Activated CD4-positive, alpha-beta T cell treated with anti-CD3 and anti-CD28 coated beads, Interleukin-2, Interleukin-4, amounts not matched to agents 100 ng/mL and 50 ng/mL, durations not matched to agents 16 hours and 8 hours (primary cell): ENCODE results near the gene ZNF8.
"Not testable (repeated sequence)": the region's sequence is repeated elsewhere in the genome, so short reads cannot be mapped to it uniquely, and the experiment has no call there.

Experiments
- DNase-seq: peaks from one replicate; pipeline ENCODE4 v3.0.0-alpha.2; 2020; ENCODE audit warnings: low spot score

ZNF8 gene

DNA sequence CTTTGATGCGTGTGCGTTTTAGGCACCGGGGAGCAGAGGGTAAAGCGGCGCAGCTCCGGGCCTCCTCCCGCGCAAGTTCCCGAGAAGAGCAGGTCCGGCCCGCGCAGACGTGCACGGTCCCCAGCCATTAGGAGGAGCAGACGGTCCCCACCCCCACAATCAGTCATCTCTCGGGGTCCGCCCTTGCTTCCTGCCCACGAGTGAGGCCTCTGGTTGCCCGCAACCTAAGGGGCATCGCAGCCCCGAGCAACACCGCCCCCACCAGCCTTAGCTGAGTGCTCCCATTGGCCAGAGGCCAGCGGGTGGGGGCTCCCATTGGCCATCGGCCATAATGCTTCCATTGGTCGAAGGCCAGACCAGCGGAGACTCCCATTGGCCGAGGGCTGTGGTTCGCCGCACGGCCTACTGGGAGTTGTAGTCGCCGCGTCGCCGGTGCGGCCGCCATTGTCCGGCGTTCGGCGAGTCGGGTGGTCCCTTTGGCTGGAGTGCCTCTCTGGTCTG, at the start of gene ZNF8:
Gene ZNF8, plus strand, starts transcription at position 415 of the 501 bp plus-strand sequence. CDS start 127 bp downstream, outside the sequence.
- peak; percentile 98 for DNase-seq

DNA sequence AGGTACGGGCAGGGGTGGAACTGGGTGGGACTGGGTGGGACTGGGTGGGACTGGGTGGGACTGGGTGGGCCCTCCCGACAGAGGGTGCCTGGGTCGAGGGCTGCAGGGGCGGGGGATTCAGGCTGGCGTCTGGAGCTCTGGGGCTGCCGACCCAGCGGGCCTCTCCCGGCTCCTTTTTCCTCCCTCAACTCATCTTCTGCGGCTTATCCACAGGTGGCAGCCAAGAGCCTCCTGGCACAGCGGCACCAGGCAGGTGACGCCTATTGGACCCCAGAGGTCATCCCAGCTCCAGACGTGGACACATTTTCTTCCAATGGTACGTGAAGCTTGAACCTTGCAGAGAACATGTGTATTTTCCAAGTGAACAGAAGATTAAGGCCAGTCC, 49.5 kb upstream of the ZNF8 start:
- DNase-seq: peak; percentile 15

GRCh38 chr19:58237324-58237723, 41.4 kb upstream of the ZNF8 start:
- DNase-seq: no peak

DNA sequence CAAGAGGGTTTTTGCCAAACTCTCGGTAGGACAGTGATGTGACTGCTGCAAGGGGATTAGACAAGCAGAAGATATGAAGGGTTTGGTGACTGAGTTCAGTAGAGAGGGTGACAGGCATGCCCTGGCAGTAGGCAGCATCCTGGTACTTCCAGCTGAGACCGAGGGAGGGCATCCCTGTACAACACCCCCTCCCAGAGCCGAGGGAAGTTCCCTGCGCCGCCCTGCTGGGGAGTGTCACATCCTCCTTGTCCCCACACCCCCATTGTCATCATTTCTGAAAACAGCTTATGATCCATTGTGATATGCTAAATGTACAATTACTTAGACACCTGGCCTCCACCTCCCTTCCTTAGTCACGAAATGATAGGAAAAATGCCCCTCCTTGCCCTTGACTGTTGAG, 35.4 kb upstream of the ZNF8 start:
- DNase-seq: no peak

- no peak for DNase-seq
Measured at GRCh38 chr19:58248886-58249285, 29.9 kb upstream of the ZNF8 start.

GRCh38 chr19:58252102-58252685, 26.6 kb upstream of the ZNF8 start:
- no peak for DNase-seq

- not testable (repeated sequence) for DNase-seq
Measured at GRCh38 chr19:58258259-58258658, 20.5 kb upstream of the ZNF8 start.

DNA sequence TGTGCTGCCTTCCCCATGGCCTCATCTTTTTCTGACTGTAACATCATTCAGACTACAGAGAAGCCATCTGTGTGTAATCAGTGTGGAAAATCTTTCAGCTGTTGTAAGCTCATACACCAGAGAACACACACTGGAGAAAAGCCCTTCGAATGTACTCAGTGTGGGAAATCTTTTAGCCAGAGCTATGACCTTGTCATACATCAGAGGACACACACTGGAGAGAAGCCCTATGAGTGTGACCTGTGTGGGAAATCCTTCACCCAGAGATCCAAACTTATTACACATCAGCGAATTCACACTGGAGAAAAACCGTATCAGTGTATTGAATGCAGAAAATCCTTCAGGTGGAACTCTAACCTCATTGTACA, 17.2 kb upstream of the ZNF8 start:
- DNase-seq: no peak

GRCh38 chr19:58261968-58262921, 16.5 kb upstream of the ZNF8 start:
- DNase-seq: no peak

DNA sequence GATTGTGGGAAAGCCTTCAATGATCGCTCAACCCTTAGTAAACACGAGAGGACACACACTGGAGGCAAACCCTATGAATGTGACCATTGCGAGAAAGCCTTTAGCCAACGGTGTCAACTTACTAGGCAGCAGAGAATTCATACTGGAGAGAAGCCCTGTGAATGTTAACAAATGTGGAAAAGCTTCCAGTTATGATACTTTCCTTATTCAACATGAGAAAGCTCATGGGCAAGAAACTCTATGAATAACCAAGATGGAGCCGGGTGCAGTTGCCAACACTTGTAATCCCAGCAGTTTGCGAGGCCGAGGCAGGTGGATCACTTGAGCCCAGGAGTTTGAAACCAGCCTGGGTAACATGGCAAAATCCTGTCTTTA, 15.8 kb upstream of the ZNF8 start:
- no peak for DNase-seq

- DNase-seq: no peak
Measured at GRCh38 chr19:58265100-58265499, 13.7 kb upstream of the ZNF8 start.

GRCh38 chr19:58268344-58268743, 10.4 kb upstream of the ZNF8 start:
- no peak for DNase-seq

DNA sequence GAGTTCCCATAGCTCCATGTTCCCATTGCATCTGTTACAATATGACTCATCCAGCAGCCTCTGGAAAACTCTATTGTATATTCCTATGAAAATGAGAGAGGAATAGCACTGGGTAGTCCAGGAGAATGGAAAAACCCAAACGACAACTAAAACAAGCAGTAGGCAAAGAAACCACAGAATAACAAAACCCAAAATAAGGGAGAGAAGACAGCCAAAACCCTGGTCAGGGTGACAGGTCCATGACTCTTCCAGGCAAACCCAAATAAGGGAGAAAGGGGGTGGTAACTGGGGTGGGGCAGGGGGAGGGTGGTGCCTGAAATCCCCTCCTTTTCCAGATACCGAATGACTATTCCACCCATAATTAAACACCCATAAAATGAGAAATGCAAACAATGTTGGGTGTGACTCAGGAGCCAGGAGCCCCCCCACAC, 4.0 kb upstream of the ZNF8 start:
- no peak for DNase-seq

- no peak for DNase-seq
Measured at GRCh38 chr19:58275564-58275963, 3.2 kb upstream of the ZNF8 start.

- DNase-seq: no peak
Measured at GRCh38 chr19:58277197-58277596, 1.6 kb upstream of the ZNF8 start.

GRCh38 chr19:58277748-58278540, 811 bp upstream of the ZNF8 start:
- no peak for DNase-seq

DNA sequence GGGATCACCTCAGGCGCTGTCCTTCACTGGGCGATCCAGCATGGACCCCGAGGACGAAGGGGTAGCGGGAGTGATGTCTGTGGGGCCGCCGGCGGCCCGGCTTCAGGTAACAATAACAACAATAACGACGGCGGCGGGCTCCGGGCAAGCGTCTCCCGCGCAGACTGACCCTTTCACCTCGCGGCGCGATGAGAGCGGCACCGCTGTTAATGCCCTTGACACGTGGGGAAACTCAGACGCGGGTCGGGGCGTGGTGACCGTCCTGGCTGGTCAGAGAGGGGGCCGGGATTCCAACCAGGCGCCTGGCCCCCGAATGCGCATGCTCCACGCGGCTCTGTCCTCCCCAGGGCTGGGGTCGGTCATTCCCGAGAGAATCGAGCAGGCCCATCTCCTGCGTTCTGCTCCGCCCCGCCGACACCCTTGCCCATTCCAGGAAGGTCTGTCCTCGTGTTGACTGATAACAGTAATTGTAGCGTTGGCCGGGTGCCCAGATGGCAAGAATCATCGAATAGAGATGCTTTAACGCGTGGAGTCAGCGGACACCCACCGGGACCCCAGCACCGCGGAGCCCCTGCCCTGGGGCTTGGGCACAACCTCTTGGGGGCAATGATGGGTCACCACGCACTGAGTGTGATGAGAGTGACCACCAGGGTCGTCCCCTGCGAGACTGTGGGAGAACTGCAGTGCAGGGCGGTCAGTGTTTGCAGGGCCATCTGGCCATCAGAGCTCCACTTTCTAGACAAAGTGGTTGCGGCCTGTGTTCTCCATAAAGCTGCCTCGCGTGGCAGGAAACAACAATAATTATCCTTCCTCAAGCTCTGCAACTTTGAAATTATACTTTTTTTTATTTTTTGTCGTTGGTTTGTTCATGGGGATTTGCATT, 528 bp downstream of the ZNF8 start:
- peak; percentile 27 for DNase-seq

- no peak for DNase-seq
Measured at GRCh38 chr19:58279925-58280316, 1.2 kb downstream of the ZNF8 start.

DNA sequence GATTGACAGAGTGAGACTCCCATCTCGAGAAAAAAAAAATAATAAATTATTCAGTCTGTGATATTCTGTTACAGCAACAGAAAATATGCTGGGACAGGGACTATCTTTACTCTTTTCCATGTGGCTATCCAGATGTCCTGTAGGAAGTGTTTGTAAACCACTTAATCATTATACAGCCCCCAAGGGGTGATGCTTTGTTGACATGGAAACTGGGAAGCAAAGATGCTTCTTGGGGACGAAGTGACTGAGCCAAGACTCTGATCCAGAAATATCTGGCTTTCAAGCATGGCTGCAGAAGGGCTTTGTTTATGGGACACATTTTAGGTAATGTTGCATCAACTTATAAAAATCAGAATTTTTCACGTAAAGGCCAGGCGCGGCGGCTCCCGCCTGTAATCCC, 5.4 kb downstream of the ZNF8 start:
- DNase-seq: no peak

- DNase-seq: no peak
Measured at GRCh38 chr19:58291943-58292342, 13.2 kb downstream of the ZNF8 start.

DNA sequence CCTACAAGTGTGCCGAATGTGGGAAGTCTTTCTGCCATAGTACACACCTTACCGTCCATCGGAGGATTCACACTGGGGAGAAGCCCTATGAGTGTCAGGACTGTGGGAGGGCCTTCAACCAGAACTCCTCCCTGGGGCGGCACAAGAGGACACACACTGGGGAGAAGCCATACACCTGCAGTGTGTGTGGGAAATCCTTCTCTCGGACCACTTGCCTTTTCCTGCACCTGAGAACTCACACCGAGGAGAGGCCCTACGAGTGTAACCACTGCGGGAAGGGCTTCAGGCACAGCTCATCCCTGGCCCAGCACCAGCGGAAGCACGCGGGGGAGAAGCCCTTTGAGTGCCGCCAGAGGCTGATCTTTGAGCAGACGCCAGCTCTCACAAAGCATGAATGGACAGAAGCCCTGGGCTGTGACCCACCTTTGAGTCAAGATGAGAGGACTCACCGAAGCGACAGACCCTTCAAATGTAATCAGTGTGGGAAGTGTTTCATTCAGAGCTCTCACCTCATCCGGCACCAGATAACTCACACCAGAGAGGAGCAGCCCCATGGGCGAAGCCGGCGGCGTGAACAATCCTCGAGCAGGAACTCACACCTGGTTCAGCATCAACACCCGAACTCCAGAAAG, 16.1 kb downstream of the ZNF8 start:
- no peak for DNase-seq
